Measurements from ENCODE around the gene ALK.

DNA sequence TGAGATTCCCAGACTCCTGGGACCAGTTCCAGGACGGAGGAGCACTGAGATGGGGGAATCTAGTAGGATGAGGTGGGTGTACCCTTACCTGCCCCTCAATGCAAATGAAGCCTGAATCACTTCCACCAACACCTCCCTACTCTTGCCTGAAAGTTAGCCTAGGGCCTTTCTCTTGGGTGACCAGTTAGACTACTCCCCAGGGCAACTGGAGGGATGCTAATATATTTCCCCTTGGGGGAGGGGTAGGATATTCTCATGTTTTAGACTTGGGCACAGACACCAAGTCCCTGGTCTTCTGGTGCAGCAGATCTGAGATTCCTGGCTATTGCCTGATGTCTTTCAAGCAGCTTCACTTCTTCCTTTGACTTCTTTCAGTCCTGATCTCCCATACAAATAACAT is 334.5 kb downstream of the ALK start:
- TF ChIP-seq, protein P1, sequence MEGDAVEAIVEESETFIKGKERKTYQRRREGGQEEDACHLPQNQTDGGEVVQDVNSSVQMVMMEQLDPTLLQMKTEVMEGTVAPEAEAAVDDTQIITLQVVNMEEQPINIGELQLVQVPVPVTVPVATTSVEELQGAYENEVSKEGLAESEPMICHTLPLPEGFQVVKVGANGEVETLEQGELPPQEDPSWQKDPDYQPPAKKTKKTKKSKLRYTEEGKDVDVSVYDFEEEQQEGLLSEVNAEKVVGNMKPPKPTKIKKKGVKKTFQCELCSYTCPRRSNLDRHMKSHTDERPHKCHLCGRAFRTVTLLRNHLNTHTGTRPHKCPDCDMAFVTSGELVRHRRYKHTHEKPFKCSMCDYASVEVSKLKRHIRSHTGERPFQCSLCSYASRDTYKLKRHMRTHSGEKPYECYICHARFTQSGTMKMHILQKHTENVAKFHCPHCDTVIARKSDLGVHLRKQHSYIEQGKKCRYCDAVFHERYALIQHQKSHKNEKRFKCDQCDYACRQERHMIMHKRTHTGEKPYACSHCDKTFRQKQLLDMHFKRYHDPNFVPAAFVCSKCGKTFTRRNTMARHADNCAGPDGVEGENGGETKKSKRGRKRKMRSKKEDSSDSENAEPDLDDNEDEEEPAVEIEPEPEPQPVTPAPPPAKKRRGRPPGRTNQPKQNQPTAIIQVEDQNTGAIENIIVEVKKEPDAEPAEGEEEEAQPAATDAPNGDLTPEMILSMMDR (IDR thresholded peaks at IDR 0.05), result no peak
- TF ChIP-seq POLR2A (IDR thresholded peaks at IDR 0.05), result no peak
- TF ChIP-seq POLR2AphosphoS5 (IDR thresholded peaks at IDR 0.05), result no peak

Data from sigmoid colon (tissue), 4 donors.